GM12878 (cell line): Measurements from ENCODE around the gene GPR158. TPM values are rescaled to one million over a fixed set of nuclear protein-coding genes. Genes with fewer than 3 reads are reported as not detected.
A peak's percentile ranks its signal among the peaks of the same experiment; 100 is the strongest.

ENCODE experiments used
- ATAC-seq: fragments of 200-7000 bp; cut with Tn5 transposase; 3 replicates; pipeline ENCODE4 v1.9.1; 2020; ENCODE audit warnings: mild to moderate bottlenecking, moderate library complexity
- BruUV-seq: library from RNA; stranded (reverse); fragments of 400-500 nt; replicated peaks from 2 replicates; lab custom pipeline; 2021; lab: Mats Ljungman, UMichigan
- CTCF ChIA-PET: fragments of 300-600 bp; sonication (Branson Sonifier 250); formaldehyde crosslinking; extraction: SDS; loops from one replicate; lab custom pipeline; 2021; ENCODE audit warnings: inconsistent platforms; lab: Yijun Ruan, JAX
- POLR2A ChIA-PET: fragments of 350-600 bp; formaldehyde crosslinking; extraction: SDS; loops from one replicate; lab custom pipeline; 2021; ENCODE audit warnings: inconsistent platforms; lab: Charles Lee
- RAD21 ChIA-PET: fragments of 300-600 bp; sonication (Branson Sonifier 250); formaldehyde crosslinking; loops from one replicate; lab custom pipeline; 2023; ENCODE audit warnings: antibody characterized with exemption; ENCODE audit not compliant: unreplicated experiment; lab: Charles Lee
- SMC1A ChIA-PET: fragments of 300-600 bp; sonication (Branson Sonifier 250); formaldehyde crosslinking; loops from one replicate; lab custom pipeline; 2023; ENCODE audit not compliant: unreplicated experiment, uncharacterized antibody; lab: Charles Lee
- DNase-seq: peaks from one replicate; pipeline ENCODE4 v3.0.0-alpha.2; 2011; ENCODE audit warnings: low read depth, low spot score
- FAIRE-seq: peaks from 3 replicates; lab custom pipeline; 2011; peaks lifted over from hg19 to GRCh38; lab: Jason Lieb, UNC
- H2AFZ ChIP-seq: 2 replicates; pipeline ENCODE4 v1.6.0; 2011; ENCODE audit warnings: low read depth, low read length, control low read depth; ENCODE audit not compliant: control insufficient read depth
- H3K27ac ChIP-seq: 2 replicates; pipeline ENCODE4 v1.5.1; 2011; ENCODE audit warnings: control low read depth; ENCODE audit not compliant: control insufficient read depth, insufficient read depth
- H3K27me3 ChIP-seq, 2 experiments: replicated peaks in 1 of 2; 2 replicates each; pipeline versions ENCODE4 v1.6.0 to v1.6.1; 2011; ENCODE audit warnings: low read length in 1 of 2; ENCODE audit not compliant: control insufficient read depth in 2 of 2, insufficient read depth in 2 of 2
- H3K36me3 ChIP-seq, 2 experiments: 2 replicates each; pipeline ENCODE4 v1.5.1; 2011; ENCODE audit warnings: low read length in 1 of 2; ENCODE audit not compliant: control insufficient read depth in 2 of 2, insufficient read depth in 2 of 2
- H3K4me1 ChIP-seq: 2 replicates; pipeline ENCODE4 v1.6.1; 2011; ENCODE audit warnings: mild to moderate bottlenecking, low read length, moderate library complexity, mixed read lengths; ENCODE audit not compliant: control insufficient read depth, insufficient read depth
- H3K4me2 ChIP-seq: 2 replicates; pipeline ENCODE4 v1.6.0; 2011; ENCODE audit warnings: control low read depth; ENCODE audit not compliant: control insufficient read depth, insufficient read depth
- H3K4me3 ChIP-seq: fragments of 200-600 bp; sonication (generic); 2 replicates; pipeline ENCODE4 v1.5.1; 2016
- H3K79me2 ChIP-seq: 2 replicates; pipeline ENCODE4 v1.6.0; 2011; ENCODE audit warnings: low read length; ENCODE audit not compliant: control insufficient read depth, insufficient read depth
- H3K9ac ChIP-seq: 2 replicates; pipeline ENCODE4 v1.8.0; 2011; ENCODE audit warnings: low read length, control low read depth, mixed read lengths; ENCODE audit not compliant: control insufficient read depth, insufficient read depth
- H3K9me3 ChIP-seq: replicated peaks from 3 replicates; pipeline ENCODE4 v1.5.1; 2011; ENCODE audit warnings: mild to moderate bottlenecking, low read length; ENCODE audit not compliant: control insufficient read depth, insufficient read depth
- H4K20me1 ChIP-seq: 2 replicates; pipeline ENCODE4 v1.6.0; 2011; ENCODE audit not compliant: control insufficient read depth, insufficient read depth
- CTCF ChIP-seq, 3 experiments: IDR thresholded peaks in 2 of 3; conservative IDR thresholded peaks in 1 of 3; 2 replicates each; pipeline ENCODE4 v1.5.1; 2011; ENCODE audit warnings: low read depth in 3 of 3, low read length in 3 of 3, mild to moderate bottlenecking in 3 of 3, control low read depth in 2 of 3, moderate library complexity in 2 of 3, inconsistent platforms in 1 of 3, mixed read lengths in 1 of 3; ENCODE audit not compliant: control insufficient read depth in 2 of 3, insufficient read depth in 1 of 3; ENCODE audit errors: extremely low read depth in 1 of 3
- DPF2 ChIP-seq: fragments of 450-650 bp; IDR thresholded peaks from 2 replicates; pipeline ENCODE4 v1.6.1; 2017; ENCODE audit warnings: mild to moderate bottlenecking
- E4F1 ChIP-seq: fragments of 450-650 bp; IDR thresholded peaks from 2 replicates; pipeline ENCODE4 v1.6.1; 2018; ENCODE audit warnings: borderline replicate concordance, mild to moderate bottlenecking; ENCODE audit not compliant: partially characterized antibody
- RAD21 ChIP-seq: IDR thresholded peaks from 2 replicates; pipeline ENCODE4 v1.6.1; 2011; ENCODE audit warnings: mild to moderate bottlenecking, low read depth, low read length, moderate library complexity; ENCODE audit not compliant: insufficient read depth
- SIN3A ChIP-seq: IDR thresholded peaks from 2 replicates; pipeline ENCODE4 v1.6.1; 2012; ENCODE audit warnings: low read depth, low read length, improper control_type of control experiment
- ZNF207 ChIP-seq: fragments of 450-650 bp; IDR thresholded peaks from 2 replicates; pipeline ENCODE4 v1.6.1; 2014; ENCODE audit warnings: antibody characterized with exemption, mild to moderate bottlenecking, borderline replicate concordance
- ZNF217 ChIP-seq: fragments of 450-650 bp; IDR thresholded peaks from 2 replicates; pipeline ENCODE4 v1.6.1; 2017; ENCODE audit warnings: antibody characterized with exemption, mild to moderate bottlenecking
- ZNF687 ChIP-seq: fragments of 450-650 bp; IDR thresholded peaks from 2 replicates; pipeline ENCODE4 v1.6.1; 2017; ENCODE audit warnings: mild to moderate bottlenecking, moderate library complexity
- WGBS: methylation state at CpG from one replicate; pipeline ENCODE4 v1.1.6; 2016; ENCODE audit warnings: low lambda C conversion rate; ENCODE audit not compliant: insufficient replicate concordance, insufficient coverage; ENCODE audit errors: missing lambda C conversion rate; 5-methylcytosine and 5-hydroxymethylcytosine counted together
- in situ Hi-C: fragments of 300-500 bp; cut with MboI; formaldehyde crosslinking; loops from 9 replicates; pipeline ENCODE4 v1.14.3; 2018; ENCODE audit warnings: mixed read lengths
- intact Hi-C: fragments of 100-400 bp; cut with micrococcal nuclease; formaldehyde crosslinking; loops from one replicate; pipeline ENCODE4 v1.14.2; 2022; ENCODE audit not compliant: unreplicated experiment
- polyA plus RNA-seq, 11 experiments: library from polyadenylated mRNA; depleted of rRNA in 4 of 11; unstranded in 6 of 11; stranded (reverse) in 5 of 11; fragments of >200 nt; fragmentation: Nextera tagmentation in 4 of 11; fragmentation: Illumina TruSeq in 1 of 11; extraction: Ambion mirVana in 4 of 11; extraction: Trizol in 1 of 11; gene quantifications; 1 replicate in 1 of 11; 2 replicates in 10 of 11; pipeline versions ENCODE4 v1.2.1 to v1.2.3, GENCODE V29; 2011 to 2016; ENCODE audit warnings: inconsistent platforms in 2 of 11, missing spikeins in 2 of 11, low read depth in 1 of 11
- total RNA-seq, 4 experiments: library from RNA; depleted of rRNA in 3 of 4; stranded (reverse); fragments of >200 nt in 3 of 4; fragmentation: Illumina TruSeq in 1 of 4; extraction: Trizol in 1 of 4; gene quantifications; 2 replicates each; pipeline versions ENCODE4 v1.2.1 to v1.2.3, GENCODE V29; 2013 to 2021

Gene GPR158
- total and polyA plus RNA-seq, 10 of the 15 experiments (the other 5 are each of a cell fraction or from before 2014, with no cell fraction given): not detected

GRCh38 chr10:25226775-25227682 lies 52.2 kb downstream of the GPR158 start:
- peak; percentile 68 for FAIRE-seq
- intact Hi-C loops: loop anchor here (1.0 to 10.0 kb wide), 3 partner anchors 114 to 612 kb away; no protein-coding TSS in a partner anchor
- no peak overlapping the region for H2AFZ ChIP-seq
- TF ChIP-seq ZNF687 (no peak), RAD21 (peak; percentile 62), ZNF207 (no peak), DPF2 (no peak), CTCF (IDR thresholded peaks at IDR 0.05 in 2 of 3, conservative IDR thresholded peaks at IDR 0.05 in 1 of 3; ENCODE audit: control insufficient read depth in 2 of 3, extremely low read depth in 1 of 3, insufficient read depth in 1 of 3, low read depth in 3 of 3, low read length in 3 of 3) (peak; percentile 50 to 74 (median 59)), SIN3A (no peak), E4F1 (no peak), ZNF217 (no peak)

More at GRCh38 chr10:25226775-25227682, 52.2 kb downstream of the GPR158 start:
- H3K4me1 ChIP-seq: no peaks in the 10 kb centered on the region
- ChIA-PET RAD21 (interaction anchor here (0.9 to 1.2 kb wide), 3 partner anchors 114 to 609 kb away, joined by 3 to 11 read pairs (median 4); no protein-coding TSS in a partner anchor), CTCF (interaction anchor here (0.6 to 3.4 kb wide), 10 partner anchors 9 to 614 kb away, joined by 3 to 45 read pairs (median 5); no protein-coding TSS in a partner anchor), POLR2A (no interaction called here), SMC1A (interaction anchor here (0.7 to 2.4 kb wide), 9 partner anchors 11 to 647 kb away, joined by 3 to 18 read pairs (median 4); no protein-coding TSS in a partner anchor)
- no peaks in the 10 kb centered on the region for H3K79me2 ChIP-seq
- 7% methylated on average over 7 of the region's 7 CpGs for WGBS
- H3K36me3 ChIP-seq: no peaks in the 10 kb centered on the region
- no peak overlapping the region for H3K9ac ChIP-seq
- no peak overlapping the region for H3K4me2 ChIP-seq
- no peaks in the 10 kb centered on the region for H4K20me1 ChIP-seq
- peak; percentile 4 for DNase-seq
- no peak overlapping the region for H3K4me3 ChIP-seq
- peak; percentile 80 for ATAC-seq
- no peak overlapping the region for H3K27ac ChIP-seq
- H3K9me3 ChIP-seq: no peaks in the 10 kb centered on the region
- no TSS peak for BruUV-seq
- in situ Hi-C loops: no loop called here
- no peaks in the 10 kb centered on the region for H3K27me3 ChIP-seq
